Measurements from ENCODE around the gene RICTOR.

Gene RICTOR

DNA sequence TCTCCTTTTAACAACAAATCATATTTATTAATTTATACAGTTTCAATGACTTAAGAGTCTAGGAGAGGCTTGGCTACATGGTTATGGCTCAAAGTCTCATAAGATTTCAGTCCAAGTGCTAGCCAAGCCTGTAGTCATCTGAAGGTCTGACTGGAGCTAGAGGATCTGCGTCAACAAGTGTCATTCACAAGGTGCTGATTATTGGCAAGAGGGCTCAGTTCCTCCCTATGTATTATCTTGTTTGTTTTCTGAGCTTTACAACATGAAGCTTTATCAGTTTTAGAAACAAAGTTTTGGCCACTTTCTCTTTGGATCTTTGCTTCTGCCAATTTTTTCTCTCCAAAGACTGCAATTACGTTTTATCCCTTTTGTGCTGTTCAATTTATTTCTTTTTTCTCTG is 94.7 kb downstream of the RICTOR start:
- no peak for DNase-seq (ENCODE audit: low read depth, low spot score)

DNA sequence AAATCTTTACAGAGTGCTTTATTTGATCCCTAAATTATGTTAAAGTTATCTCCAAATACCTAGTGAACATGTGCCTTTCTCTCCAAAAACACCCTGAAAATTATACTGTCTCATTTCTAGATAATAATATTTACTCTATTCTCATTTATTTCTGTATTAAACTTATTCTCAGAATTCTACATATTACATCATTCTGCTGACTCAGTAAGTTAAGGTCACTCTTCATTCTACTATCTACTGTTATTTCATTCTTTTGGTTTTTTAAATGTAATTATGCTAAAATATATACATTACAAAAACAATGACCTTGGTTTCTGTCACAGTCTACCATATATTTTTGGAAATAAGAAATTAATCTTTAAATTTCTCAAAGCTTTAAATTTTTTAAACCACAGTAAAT is 96.2 kb downstream of the RICTOR start:
- H3K4me3 ChIP-seq (ENCODE audit: low read length): no peak overlapping the region
- no peak for DNase-seq (ENCODE audit: low read depth, low spot score)

More for the DNA sequence above, 94.7 kb downstream of the RICTOR start:
- H3K4me3 ChIP-seq (ENCODE audit: low read length): no peak overlapping the region

DNA sequence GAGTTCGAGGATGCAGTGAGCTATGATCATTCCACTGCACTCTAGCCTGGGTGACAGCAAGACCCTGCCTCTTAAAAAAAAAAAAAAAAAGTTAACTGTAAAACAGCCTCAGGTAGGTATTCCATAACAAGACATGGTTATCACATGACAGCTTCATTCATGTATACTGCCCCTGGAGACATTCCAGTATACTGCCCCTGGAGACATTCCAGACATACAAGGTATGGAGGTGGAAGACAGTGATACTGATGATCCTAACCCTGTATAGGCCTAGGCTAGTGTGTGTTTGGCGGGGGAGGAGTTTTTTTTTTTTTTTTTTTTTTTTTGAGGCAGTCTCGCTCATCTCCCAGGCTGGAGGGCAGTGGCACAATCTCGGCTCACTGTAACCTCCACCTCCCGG is 105.5 kb downstream of the RICTOR start:
- DNase-seq (ENCODE audit: low read depth, low spot score): no peak
- H3K4me3 ChIP-seq (ENCODE audit: low read length): no peak overlapping the region

DNA sequence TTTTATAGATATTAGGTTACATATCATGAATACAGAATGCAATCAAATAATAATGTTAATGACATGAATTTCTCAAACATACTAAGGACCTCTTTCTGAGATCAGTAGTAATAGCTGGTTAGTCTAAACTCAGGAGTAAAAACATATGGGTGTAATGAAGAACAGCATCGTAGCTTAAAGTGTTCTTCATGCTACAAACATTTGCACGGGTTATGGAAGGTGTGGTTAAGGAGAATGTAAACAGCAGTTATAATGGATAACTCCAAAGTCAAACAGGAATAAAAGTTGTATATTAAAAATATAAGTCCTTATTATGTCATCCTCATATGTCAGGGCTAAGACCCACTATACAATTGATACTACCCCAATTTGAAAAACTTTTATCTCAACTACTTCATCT is 112.5 kb downstream of the RICTOR start:
- no peak for DNase-seq (ENCODE audit: low read depth, low spot score)

DNA sequence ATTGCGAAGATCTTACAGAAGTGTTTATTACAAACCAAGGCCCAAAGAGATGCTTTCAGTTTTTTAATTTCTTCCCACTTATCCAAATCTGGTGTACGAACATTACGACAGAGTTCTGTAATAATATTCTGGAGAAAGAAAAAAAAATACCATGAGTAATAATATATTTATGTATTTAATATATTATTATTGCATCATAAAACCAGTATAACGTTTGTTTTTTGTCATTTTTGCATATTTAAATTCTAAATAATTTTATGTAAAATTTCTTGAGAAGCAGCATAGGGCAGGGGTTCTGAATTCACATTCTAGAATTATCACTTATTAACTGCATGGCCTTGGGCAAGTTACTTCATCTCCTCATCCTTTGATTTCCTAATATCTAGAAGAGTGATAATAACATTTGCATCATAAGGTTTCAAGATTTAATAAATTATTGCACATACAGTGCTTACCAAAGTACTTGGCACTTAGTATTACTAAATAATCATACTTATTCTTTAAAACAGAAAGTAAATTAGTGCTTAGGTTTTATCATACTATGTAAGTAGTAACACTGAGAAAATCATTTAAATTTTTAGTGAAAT is 120.7 kb downstream of the RICTOR start:
- no peak for DNase-seq (ENCODE audit: low read depth, low spot score)
- H3K4me3 ChIP-seq (ENCODE audit: low read length): no peak overlapping the region

More for the DNA sequence above, 112.5 kb downstream of the RICTOR start:
- H3K4me3 ChIP-seq (ENCODE audit: low read length): no peak overlapping the region

DNA sequence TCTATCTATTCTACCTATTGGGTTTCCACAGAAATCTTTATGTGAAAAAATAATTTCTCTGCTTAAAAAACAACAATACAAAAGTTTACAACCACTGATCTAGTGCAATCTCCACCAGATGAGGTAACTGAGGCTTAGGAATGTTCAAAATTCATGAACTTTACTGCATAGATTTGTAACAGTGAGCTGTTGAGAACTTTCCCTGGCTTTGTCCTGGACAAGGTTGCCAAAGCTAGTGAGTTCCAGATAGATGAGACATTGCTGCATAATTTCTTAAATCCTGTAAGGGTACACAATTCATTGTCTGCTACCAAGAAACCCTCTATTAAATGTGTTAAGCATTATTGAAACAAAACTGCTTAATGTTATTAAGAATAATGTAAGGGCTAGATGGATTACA is 125.7 kb downstream of the RICTOR start:
- no peak overlapping the region for H3K4me3 ChIP-seq (ENCODE audit: low read length)
- no peak for DNase-seq (ENCODE audit: low read depth, low spot score)

DNA sequence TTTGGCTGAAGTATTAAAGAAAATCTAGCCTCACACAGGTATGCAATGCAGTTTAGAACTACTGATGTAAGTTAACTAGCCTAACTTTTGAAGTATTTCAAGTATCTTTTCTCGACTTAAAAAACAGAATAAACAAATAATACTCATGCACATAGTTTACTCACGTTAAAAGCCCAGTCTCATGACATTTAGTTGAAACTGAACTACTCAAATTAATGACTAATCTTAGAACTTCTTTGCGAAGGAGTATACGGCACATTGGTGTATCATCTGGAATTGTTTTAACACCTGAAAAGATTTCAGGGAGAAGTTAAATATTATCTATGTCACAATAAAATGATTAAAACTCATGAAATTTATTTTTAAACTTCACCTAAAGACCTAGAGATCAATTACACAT is 129.9 kb downstream of the RICTOR start:
- no peak overlapping the region for H3K4me3 ChIP-seq (ENCODE audit: low read length)
- DNase-seq (ENCODE audit: low read depth, low spot score): no peak

DNA sequence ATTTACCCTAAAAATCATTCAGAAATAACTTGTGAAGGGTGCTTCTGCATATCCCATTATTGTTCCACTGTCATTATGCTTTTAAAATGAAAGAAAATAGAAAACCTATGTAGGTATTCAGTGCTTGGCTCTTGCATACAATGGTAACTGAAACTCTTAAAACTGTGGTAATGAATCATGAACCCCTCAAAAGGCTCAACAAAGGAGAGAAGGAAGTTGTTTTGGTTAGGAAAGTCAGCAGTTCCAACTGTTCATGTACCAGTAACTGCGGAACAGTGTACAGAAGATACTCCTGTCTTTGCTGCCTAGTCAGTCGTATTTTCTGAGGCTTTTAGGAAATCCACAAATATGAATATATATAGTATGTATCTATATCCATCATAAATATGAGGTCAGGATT is 132.3 kb downstream of the RICTOR start:
- H3K4me3 ChIP-seq (ENCODE audit: low read length): no peak overlapping the region
- no peak for DNase-seq (ENCODE audit: low read depth, low spot score)

DNA sequence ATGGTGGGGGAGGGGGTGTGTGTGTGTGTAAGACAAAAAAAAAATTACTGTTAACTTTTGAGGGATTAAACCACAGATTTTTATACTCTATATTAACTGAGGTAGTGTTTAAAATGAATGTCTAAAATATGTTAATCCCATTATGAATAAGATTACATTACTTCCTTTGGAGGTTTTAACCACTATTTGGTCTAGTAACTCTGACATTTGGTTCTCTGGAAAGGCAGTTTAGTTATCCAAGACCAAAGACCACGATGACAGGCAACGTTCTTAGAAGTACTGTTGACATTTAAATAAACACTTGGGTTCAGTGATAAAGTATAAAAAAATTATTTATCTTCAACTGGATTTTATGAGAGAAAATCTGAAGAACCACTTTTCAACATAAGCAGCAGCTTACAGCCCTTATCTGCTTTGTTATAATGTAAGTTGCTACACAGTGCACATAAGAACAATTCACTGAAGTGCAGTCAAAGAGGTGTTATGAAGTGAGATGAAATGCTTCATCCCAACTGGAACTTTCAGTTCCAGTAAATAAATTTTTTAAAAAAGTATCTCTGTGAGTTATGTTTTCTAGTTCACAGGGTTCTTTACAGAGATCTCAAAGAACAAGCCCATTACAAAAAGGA is 133.9 kb downstream of the RICTOR start:
- no peak overlapping the region for H3K4me3 ChIP-seq (ENCODE audit: low read length)
- DNase-seq (ENCODE audit: low read depth, low spot score): no peak

DNA sequence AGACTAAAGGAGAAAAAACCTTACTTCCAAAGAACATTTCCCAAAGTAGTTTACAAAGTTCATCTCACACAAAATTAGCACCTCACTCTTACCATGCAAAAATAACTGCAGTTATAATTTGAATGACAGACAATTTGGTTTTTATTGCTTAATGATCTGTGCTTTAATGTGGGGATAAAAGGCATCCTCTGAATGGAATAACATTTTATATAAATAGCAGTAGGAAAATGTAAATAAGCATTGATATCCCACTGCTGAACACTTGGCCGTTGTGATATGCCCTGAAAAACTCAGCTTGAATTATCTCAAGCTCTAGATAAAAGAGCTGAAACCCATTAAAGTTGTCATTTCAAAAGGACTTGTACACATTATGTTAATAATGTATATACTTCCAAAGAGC is 135.2 kb downstream of the RICTOR start:
- no peak for DNase-seq (ENCODE audit: low read depth, low spot score)
- H3K4me3 ChIP-seq (ENCODE audit: low read length): no peak overlapping the region

DNA sequence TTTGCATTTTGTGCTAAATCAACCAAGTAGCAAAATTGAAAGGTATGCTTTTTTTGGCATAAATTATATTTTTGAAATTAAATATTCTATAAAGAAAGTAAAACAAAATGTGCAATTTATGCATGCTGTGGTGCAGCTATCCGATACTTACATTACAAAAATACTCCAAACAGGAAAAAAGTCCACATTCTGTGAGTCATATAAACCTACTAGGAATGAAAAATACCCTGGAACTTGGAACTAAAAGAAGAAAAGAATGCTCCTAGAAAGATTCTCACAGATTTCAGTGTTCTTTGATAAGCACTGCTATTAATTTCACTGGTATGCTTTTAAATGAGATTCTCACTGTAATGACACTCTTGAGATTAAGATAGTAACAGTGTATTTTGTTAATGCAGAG is 135.8 kb downstream of the RICTOR start:
- DNase-seq (ENCODE audit: low read depth, low spot score): no peak

DNA sequence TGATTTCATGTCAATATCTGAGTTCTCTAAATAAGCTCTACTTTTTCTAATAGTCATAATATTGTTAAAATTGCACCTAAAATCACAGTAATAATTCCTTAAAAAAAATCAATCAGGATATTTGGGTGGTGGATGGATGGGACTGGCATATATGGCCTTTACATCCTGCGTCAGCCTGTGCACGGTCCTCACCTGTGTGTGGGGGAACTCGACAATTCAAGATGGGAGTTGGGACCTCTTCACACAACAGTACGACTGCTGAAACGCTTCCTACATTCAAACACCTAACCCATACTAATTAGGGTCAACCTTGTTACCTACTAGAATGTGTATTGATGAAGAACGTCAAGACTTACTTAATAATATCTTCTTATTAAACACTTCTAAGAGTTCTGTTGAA is 137.9 kb downstream of the RICTOR start:
- no peak for DNase-seq (ENCODE audit: low read depth, low spot score)

More for the DNA sequence above, 135.8 kb downstream of the RICTOR start:
- no peak overlapping the region for H3K4me3 ChIP-seq (ENCODE audit: low read length)

DNA sequence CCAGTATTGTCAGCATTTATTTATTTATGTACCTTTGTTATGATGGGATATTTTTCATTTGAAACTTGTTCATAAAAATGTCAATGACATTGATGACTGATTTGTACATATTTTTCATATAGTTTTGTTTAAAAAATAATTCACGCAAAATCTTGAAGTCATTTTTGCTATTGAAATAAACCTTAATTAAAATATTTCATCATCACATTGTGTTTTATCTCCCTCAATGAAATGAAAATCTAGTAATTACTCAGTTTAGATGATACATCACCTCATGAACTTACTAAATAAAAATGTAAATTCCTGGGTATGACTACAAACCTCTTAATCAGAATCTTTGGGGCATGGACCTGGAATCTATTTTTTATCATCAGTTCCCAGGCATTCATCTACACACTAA is 138.8 kb downstream of the RICTOR start:
- DNase-seq (ENCODE audit: low read depth, low spot score): no peak
- H3K4me3 ChIP-seq (ENCODE audit: low read length): no peak overlapping the region

More for the DNA sequence above, 137.9 kb downstream of the RICTOR start:
- H3K4me3 ChIP-seq (ENCODE audit: low read length): no peak overlapping the region

DNA sequence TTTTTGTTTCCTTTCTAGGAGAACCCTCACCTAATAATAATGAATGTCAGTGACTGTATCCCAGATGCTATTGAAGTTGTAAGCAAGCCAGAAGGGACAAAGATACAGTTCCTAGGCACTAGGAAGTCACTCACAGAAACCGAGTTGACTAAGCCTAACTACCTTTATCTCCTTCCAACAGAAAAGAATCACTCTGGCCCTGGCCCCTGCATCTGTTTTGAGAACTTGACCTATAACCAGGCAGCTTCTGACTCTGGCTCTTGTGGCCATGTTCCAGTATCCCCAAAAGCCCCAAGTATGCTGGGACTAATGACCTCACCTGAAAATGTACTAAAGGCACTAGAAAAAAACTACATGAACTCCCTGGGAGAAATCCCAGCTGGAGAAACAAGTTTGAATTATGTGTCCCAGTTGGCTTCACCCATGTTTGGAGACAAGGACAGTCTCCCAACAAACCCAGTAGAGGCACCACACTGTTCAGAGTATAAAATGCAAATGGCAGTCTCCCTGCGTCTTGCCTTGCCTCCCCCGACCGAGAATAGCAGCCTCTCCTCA is 141.3 kb downstream of the RICTOR start:
- H3K4me3 ChIP-seq (ENCODE audit: low read length): no peak overlapping the region
- no peak for DNase-seq (ENCODE audit: low read depth, low spot score)

DNA sequence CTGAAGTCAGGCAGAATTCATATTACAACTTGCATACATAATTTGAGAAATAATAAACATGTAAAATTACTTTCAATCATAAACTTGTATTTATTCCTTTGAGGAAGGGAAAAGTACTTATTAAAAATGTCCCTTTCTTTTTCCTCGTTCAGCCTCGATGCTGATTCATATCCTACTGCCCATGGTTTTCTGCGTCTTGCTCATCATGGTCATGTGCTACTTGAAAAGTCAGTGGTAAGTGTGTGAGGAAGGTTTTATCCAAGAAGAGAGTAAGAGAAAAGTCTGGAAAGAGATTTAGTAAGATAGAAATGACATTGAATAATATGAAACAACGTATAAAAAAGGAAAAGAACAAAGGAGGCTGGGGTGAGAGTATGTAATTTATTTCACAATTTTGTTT is 142.5 kb downstream of the RICTOR start:
- no peak overlapping the region for H3K4me3 ChIP-seq (ENCODE audit: low read length)
- DNase-seq (ENCODE audit: low read depth, low spot score): no peak

DNA sequence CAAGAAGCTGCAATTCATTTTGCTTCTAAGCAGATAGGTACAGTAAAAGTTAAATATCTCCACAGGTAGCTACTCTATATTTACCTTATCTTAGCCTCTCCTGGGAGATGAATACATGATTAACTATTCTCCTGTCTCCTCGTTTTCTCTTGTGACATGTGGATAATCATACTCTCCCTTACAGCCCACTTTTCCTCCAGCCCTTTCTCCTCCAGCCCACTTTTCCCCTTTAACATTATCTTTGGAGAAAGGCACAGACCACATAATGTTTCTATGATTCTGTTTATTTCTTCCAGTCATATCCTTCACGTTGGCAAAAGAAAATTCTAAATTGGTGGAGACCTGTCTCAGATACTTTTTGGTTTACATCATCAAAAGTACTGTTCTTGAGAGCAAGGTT is 144.4 kb downstream of the RICTOR start:
- DNase-seq (ENCODE audit: low read depth, low spot score): no peak
- no peak overlapping the region for H3K4me3 ChIP-seq (ENCODE audit: low read length)

DNA sequence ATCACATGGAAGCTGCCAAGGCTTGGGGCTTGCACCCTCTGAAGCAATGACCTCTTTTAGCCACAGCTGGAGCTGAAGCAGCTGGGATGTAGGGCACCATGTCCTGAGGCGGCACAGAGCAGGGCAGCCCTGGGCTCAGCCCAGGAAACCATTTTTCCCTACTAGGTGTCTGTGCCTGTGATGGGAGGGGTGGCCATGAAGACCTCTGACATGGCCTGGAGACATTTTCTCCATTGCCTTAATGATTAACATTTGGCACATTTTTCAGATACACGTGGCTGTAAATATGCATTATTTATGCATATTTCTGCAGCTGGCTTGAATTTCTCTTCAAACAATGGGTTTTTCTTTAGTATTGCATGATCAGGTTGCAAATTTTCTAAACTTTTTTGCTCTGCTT is 146.7 kb downstream of the RICTOR start:
- no peak for DNase-seq (ENCODE audit: low read depth, low spot score)

DNA sequence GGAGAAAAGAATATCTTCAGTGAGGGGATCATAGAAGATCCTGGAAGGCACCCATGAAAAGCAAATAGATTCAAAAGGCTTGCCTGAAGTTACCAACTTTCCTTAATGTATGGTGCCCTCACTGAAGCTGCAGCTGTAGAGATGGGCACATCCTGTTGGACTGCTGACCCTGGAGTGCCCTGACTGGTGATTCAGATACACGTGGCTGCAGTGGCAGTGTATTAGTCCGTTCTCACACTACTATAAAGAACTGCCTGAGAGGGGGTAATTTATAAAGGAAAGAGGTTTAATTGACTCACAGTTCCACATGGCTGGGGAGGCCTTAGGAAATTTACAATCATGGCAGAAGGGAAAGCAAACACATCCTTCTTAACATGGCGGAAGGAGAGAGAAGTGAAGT is 148.1 kb downstream of the RICTOR start:
- H3K4me3 ChIP-seq (ENCODE audit: low read length): no peak overlapping the region
- DNase-seq (ENCODE audit: low read depth, low spot score): no peak

More for the DNA sequence above, 146.7 kb downstream of the RICTOR start:
- H3K4me3 ChIP-seq (ENCODE audit: low read length): no peak overlapping the region

DNA sequence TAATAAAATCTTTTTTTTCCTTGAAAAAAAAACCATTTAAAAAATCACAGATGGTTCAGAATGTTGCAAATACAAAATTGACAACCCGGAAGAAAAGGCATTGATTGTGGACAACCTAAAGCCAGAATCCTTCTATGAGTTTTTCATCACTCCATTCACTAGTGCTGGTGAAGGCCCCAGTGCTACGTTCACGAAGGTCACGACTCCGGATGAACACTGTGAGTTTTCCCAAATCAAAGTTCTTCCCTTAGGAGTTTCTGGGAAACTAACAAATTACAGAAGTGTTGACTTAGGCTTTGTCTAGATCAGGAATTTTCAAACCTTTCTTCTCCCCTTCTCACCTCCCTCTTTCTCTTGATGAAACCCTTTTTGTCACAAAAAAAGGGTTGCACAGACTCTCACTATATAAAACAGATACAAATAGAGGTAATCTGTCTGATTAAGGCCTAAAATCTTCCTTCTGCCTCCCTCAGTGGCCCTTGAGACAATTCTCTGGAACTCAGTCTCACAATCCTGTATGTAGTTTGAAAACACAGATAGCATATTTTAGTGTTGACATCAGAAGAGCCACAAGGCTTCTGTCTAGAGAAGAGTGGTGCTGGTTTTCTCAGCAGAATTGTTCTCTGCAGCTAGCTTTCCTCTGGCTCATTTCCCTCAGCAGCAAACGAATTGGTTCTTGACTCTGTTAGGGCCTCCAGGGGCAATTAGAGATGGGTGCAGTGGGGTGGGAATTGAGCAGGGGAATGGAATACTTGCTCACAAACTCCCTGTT is 148.9 kb downstream of the RICTOR start:
- no peak for DNase-seq (ENCODE audit: low read depth, low spot score)
- no peak overlapping the region for H3K4me3 ChIP-seq (ENCODE audit: low read length)
